ENCODE measurements around the gene TCN1.

- no peak for TF ChIP-seq POLR2AphosphoS5 (IDR thresholded peaks at IDR 0.05)
- no peak for TF ChIP-seq CTCF (IDR thresholded peaks at IDR 0.05)
These were observed 5.8 kb upstream of the TCN1 start for GRCh38 chr11:59872076-59872475.

Data from prostate gland (tissue), 2 donors.